Fibroblast of villous mesenchyme (primary cell): ENCODE data around the gene ZNF32. TPM values are rescaled to one million over a fixed set of nuclear protein-coding genes. Genes with fewer than 3 reads are reported as not detected.

Experiments
- DNase-seq: peaks from one replicate; pipeline ENCODE4 v3.0.0-alpha.2; 2010; ENCODE audit warnings: low read depth
- H3K4me3 ChIP-seq: 2 replicates; pipeline ENCODE4 v1.5.1; 2011; ENCODE audit warnings: low read depth, mild to moderate bottlenecking, low read length
- CTCF ChIP-seq: IDR thresholded peaks from 2 replicates; pipeline ENCODE4 v1.5.1; 2012; ENCODE audit warnings: low read depth, mild to moderate bottlenecking, low read length; ENCODE audit not compliant: insufficient read depth
- total RNA-seq: library from RNA; depleted of rRNA; stranded (reverse); fragments of >200 nt; gene quantifications from 2 replicates; pipeline ENCODE4 v1.2.3, GENCODE V29; 2012

Gene ZNF32, protein sequence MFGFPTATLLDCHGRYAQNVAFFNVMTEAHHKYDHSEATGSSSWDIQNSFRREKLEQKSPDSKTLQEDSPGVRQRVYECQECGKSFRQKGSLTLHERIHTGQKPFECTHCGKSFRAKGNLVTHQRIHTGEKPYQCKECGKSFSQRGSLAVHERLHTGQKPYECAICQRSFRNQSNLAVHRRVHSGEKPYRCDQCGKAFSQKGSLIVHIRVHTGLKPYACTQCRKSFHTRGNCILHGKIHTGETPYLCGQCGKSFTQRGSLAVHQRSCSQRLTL
- 29.0 and 30.7 TPM in 2 replicates for total RNA-seq

DNA sequence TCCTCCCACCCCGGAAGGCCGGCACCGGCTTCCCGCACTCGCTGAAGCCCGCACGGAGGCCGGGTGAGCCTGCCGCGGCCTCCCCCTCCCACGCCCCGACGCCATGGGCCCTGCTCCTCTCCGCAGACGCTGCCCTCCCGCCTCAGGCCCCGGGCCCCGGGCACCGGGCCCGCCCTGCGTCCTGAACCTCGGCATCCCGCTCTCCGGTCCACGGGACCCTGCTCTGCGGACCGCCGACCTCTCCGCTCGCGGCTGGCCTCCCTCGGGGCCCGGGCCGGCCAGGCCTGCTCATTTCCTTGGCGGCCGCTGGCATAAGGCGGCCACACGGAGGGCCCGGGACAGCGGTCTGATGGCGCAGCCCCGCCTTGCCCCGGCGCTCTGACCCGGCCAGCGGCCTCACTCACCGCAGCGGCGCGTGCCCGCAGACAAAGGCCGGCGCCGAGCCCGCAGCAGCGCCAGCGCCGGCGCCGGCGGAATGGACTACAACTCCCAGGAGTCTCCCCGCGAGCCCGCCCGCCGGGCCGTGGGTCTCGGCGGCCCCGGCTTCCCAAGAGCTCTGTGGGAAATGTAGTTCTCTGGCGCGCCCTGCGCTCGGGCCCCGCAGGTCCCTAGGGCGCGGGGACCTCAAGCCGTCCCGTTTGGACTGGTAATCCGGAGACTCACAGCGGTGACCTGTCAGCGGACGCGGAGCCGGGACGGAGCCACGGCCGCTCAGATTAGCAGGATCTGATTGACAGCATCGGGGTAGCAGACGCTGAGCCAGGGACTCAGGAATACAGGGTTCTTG lies at the start of gene ZNF32:
Gene ZNF32 (minus strand): TSS at position 484 of the 787 bp plus-strand sequence. CDS start 2,748 bp downstream, outside the sequence.
- DNase-seq: peak; percentile 82
- peak within 1 kb of the TSS; percentile 67 for H3K4me3 ChIP-seq
- no peak for TF ChIP-seq CTCF

GRCh38 chr10:43698156-43698555 lies 49.5 kb upstream of the ZNF32 start:
- no peak overlapping the region for H3K4me3 ChIP-seq
- DNase-seq: no peak
- TF ChIP-seq CTCF: no peak

DNA sequence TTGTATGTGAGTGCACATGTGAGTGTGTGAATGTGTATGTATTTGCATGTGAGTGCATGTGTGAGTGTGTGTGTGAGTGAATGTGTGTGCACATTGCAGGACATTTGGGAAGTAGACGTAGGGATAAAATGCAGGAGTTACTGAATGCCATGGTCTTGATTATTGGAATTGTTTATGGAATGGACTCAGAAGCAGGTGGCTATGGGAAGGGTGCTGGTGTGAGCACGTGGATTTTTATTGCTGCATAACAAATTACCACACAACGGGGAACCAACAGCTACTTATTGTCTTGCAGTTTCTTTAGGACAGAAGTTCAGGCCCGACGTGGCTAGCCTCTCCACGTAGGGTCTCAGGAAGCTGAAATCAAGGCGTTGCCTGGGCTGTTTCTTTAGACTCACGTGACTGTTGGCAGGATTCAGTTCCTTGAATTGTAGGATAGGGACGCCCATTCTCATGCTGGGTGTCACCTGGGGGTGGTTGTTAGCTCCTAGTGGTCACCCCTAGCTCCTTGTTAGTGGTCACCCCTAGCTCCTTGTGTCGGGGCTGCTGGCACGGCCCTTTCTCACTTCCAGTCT lies 48.3 kb upstream of the ZNF32 start:
- no peak for DNase-seq
- no peak overlapping the region for H3K4me3 ChIP-seq
- TF ChIP-seq CTCF: no peak

- no peak for TF ChIP-seq CTCF
- H3K4me3 ChIP-seq: no peak overlapping the region
- no peak for DNase-seq
These were observed 47.0 kb upstream of the ZNF32 start for GRCh38 chr10:43695730-43696129.

DNA sequence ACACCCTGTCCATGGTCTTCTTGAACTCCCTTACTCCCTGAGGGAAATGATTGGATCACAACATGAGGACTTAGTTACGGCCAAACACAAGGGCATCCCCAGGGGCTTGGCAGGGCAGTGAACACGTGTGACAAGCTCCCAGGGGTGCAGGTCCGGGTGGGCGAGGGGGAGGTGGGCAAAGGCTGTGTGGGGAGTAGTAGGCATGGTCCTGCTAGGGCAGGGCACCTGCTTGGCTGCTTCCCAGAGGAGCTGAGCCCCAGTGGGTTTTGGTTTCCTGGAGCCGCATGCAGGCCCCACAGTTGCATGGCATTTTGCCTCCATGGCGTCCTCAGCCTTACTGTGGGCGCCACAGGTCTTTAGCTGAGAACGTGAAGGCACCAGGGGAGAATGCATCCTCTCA lies 46.6 kb upstream of the ZNF32 start:
- no peak for TF ChIP-seq CTCF
- no peak overlapping the region for H3K4me3 ChIP-seq
- no peak for DNase-seq

DNA sequence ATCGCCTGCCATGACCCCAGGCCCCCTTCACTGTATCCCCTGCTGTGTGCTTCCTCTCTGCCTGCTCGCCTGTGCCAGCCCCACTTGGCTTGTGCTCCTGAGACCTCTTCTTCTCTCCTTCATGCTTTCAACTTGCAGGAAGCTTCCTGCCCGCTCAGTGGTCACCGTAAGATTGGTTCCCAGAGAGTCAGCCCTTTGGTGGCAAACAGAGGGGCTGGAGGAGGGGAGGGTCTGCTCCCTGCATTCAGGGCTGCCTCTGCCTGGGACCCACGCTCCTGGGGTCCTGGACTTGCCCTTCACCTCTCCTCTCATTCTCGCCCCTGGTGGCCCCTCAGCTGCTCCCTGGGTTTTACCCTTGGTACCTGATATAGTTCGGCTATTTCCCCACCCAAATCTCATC lies 45.8 kb upstream of the ZNF32 start:
- DNase-seq: no peak
- TF ChIP-seq CTCF: no peak
- H3K4me3 ChIP-seq: no peak overlapping the region
